HepG2 (cell line): ENCODE data around the gene PTPRE. TPM values are rescaled to one million over a fixed set of nuclear protein-coding genes. Genes with fewer than 3 reads are reported as not detected.

ENCODE experiments used
- ATAC-seq: fragments of 200-7000 bp; cut with Tn5 transposase; 3 replicates; pipeline ENCODE4 v1.9.1; 2020; ENCODE audit warnings: mild to moderate bottlenecking, moderate library complexity
- BruUV-seq: library from RNA; stranded (reverse); fragments of 400-500 nt; replicated peaks from 2 replicates; lab custom pipeline; 2021; lab: Mats Ljungman, UMichigan
- CTCF ChIA-PET: fragments of 300-600 bp; formaldehyde crosslinking; extraction: SDS; loops from one replicate; lab custom pipeline; 2021; ENCODE audit warnings: low total read pairs, inconsistent platforms, low intra/inter-chr PET ratio; lab: Yijun Ruan, JAX
- POLR2A ChIA-PET: fragments of 350-600 bp; sonication (Branson Sonifier 250); formaldehyde crosslinking; loops from one replicate; lab custom pipeline; 2020; ENCODE audit warnings: antibody characterized with exemption, inconsistent platforms; lab: Yijun Ruan, JAX
- DNase-seq: peaks from one replicate; pipeline ENCODE4 v3.0.0-alpha.2; 2015; ENCODE audit warnings: low spot score
- FAIRE-seq: peaks from 3 replicates; lab custom pipeline; 2011; peaks lifted over from hg19 to GRCh38; lab: Jason Lieb, UNC
- H2AFZ ChIP-seq: one replicate; pipeline ENCODE4 v1.6.1; 2011; ENCODE audit warnings: low read length, inconsistent platforms
- H3K27ac ChIP-seq: fragments of 300-600 bp; 3 replicates; pipeline ENCODE4 v1.8.0; 2011; ENCODE audit warnings: mixed run types, mild to moderate bottlenecking, mixed read lengths, low read length, inconsistent platforms; ENCODE audit not compliant: insufficient read depth; ENCODE audit errors: extremely low read length
- H3K27me3 ChIP-seq, 2 experiments: fragments of 200-600 bp in 1 of 2; 2 replicates in 1 of 2; 3 replicates in 1 of 2; pipeline versions ENCODE4 v1.6.0 to v1.8.0; 2011; ENCODE audit warnings: low read length in 2 of 2, mild to moderate bottlenecking in 2 of 2, moderate library complexity in 2 of 2, inconsistent platforms in 1 of 2; ENCODE audit not compliant: insufficient read depth in 2 of 2, control insufficient read depth in 1 of 2
- H3K36me3 ChIP-seq, 2 experiments: fragments of 200-600 bp in 1 of 2; replicated peaks in 1 of 2; 2 replicates in 1 of 2; 3 replicates in 1 of 2; pipeline versions ENCODE4 v1.5.1 to v1.8.0; 2011; ENCODE audit warnings: low read length in 2 of 2, inconsistent platforms in 1 of 2; ENCODE audit not compliant: insufficient read depth in 2 of 2, control insufficient read depth in 1 of 2
- H3K4me1 ChIP-seq: 2 replicates; pipeline ENCODE4 v1.5.1; 2012; ENCODE audit warnings: low read length, inconsistent platforms; ENCODE audit not compliant: insufficient read depth
- H3K4me2 ChIP-seq: 2 replicates; pipeline ENCODE4 v1.6.0; 2011; ENCODE audit warnings: low read depth, low read length, inconsistent platforms
- H3K4me3 ChIP-seq, 3 experiments: fragments of 200-600 bp in 1 of 3; sonication (generic), shearing (Covaris generic) in 1 of 3; replicated peaks in 1 of 3; 2 replicates each; pipeline ENCODE4 v1.5.1; 2011 to 2016; ENCODE audit warnings: low read length in 3 of 3, inconsistent platforms in 2 of 3, low read depth in 2 of 3, mild to moderate bottlenecking in 2 of 3, control low read depth in 1 of 3, mixed read lengths in 1 of 3; ENCODE audit not compliant: insufficient read depth in 1 of 3
- H3K79me2 ChIP-seq: one replicate; pipeline ENCODE4 v1.6.1; 2011; ENCODE audit warnings: low read length, inconsistent platforms; ENCODE audit not compliant: insufficient read depth
- H3K9ac ChIP-seq: 2 replicates; pipeline ENCODE4 v1.6.0; 2011; ENCODE audit warnings: mild to moderate bottlenecking, low read depth, low read length, inconsistent platforms; ENCODE audit not compliant: insufficient read depth
- H3K9me3 ChIP-seq: 2 replicates; pipeline ENCODE4 v1.5.1; 2012; ENCODE audit warnings: mild to moderate bottlenecking, low read length
- H4K20me1 ChIP-seq: 2 replicates; pipeline ENCODE4 v1.6.0; 2011; ENCODE audit warnings: inconsistent platforms, mild to moderate bottlenecking, low read length, moderate library complexity; ENCODE audit not compliant: insufficient read depth
- ATAD3A ChIP-seq: sonication (generic); formaldehyde crosslinking; IDR thresholded peaks from 2 replicates; pipeline ENCODE4 v1.4.0; 2020; ENCODE audit warnings: missing genetic modification reagents
- HOXD1 ChIP-seq: sonication (generic); formaldehyde crosslinking; IDR thresholded peaks from 2 replicates; pipeline ENCODE4 v1.5.0; 2020; ENCODE audit warnings: missing genetic modification reagents
- NCOA5 ChIP-seq: sonication (generic); formaldehyde crosslinking; IDR thresholded peaks from 2 replicates; pipeline ENCODE4 v1.4.0; 2020; ENCODE audit warnings: missing genetic modification reagents
- RBAK ChIP-seq: sonication (generic); formaldehyde crosslinking; IDR thresholded peaks from 2 replicates; pipeline ENCODE4 v1.5.1; 2020; ENCODE audit warnings: mild to moderate bottlenecking, missing genetic modification reagents
- SIN3B ChIP-seq: fragments of 150-350 bp; IDR thresholded peaks from 2 replicates; pipeline ENCODE4 v1.6.1; 2014; ENCODE audit warnings: low read length
- SP140L ChIP-seq: sonication (generic); formaldehyde crosslinking; IDR thresholded peaks from 2 replicates; pipeline ENCODE4 v1.4.0; 2020; ENCODE audit warnings: missing genetic modification reagents, borderline replicate concordance
- TAF15 ChIP-seq: fragments of 200-400 bp; formaldehyde crosslinking; IDR thresholded peaks from one replicate; pipeline ENCODE4 v1.6.1; 2018; ENCODE audit warnings: mild to moderate bottlenecking, low read depth, low read length; ENCODE audit not compliant: poor library complexity, severe bottlenecking
- U2AF2 ChIP-seq: fragments of 200-400 bp; formaldehyde crosslinking; IDR thresholded peaks from 2 replicates; pipeline ENCODE4 v1.6.1; 2017; ENCODE audit warnings: low read depth, mild to moderate bottlenecking, low read length
- YEATS2 ChIP-seq: sonication (generic); formaldehyde crosslinking; IDR thresholded peaks from 2 replicates; pipeline ENCODE4 v1.4.0; 2020; ENCODE audit warnings: missing genetic modification reagents, borderline replicate concordance
- ZNF260 ChIP-seq: sonication (generic); formaldehyde crosslinking; IDR thresholded peaks from 2 replicates; pipeline ENCODE4 v1.4.0; 2020; ENCODE audit warnings: missing genetic modification reagents, low read depth, mild to moderate bottlenecking, borderline replicate concordance
- ZNF615 ChIP-seq: sonication (generic); formaldehyde crosslinking; IDR thresholded peaks from 2 replicates; pipeline ENCODE4 v1.5.0; 2020; ENCODE audit warnings: mild to moderate bottlenecking, missing genetic modification reagents, borderline replicate concordance
- WGBS: methylation state at CpG from one replicate; pipeline ENCODE4 v1.1.6; 2017; ENCODE audit warnings: low lambda C conversion rate; 5-methylcytosine and 5-hydroxymethylcytosine counted together
- in situ Hi-C: cut with HindIII; loops from 2 replicates; pipeline ENCODE4 v1.10.0; 2017; ENCODE audit warnings: low pct_unique_long_range_greater_than_20kb; ENCODE audit not compliant: extremely low pct_ligation_motif_present
- intact Hi-C: fragments of 100-400 bp; cut with micrococcal nuclease; formaldehyde crosslinking; loops from one replicate; pipeline ENCODE4 v1.10.0; 2022; ENCODE audit not compliant: unreplicated experiment
- polyA plus RNA-seq, 8 experiments: library from polyadenylated mRNA; depleted of rRNA in 3 of 8; stranded (reverse) in 7 of 8; unstranded in 1 of 8; fragments of >200 nt; fragmentation: Illumina TruSeq in 4 of 8; extraction: Trizol in 4 of 8; gene quantifications; 2 replicates each; pipeline versions ENCODE4 v1.2.1 to v1.2.3, GENCODE V29; 2011 to 2016; ENCODE audit warnings: low read depth in 4 of 8, missing spikeins in 1 of 8, mixed read lengths in 1 of 8; ENCODE audit not compliant: insufficient read depth in 1 of 8
- total RNA-seq, 5 experiments: library from RNA; depleted of rRNA; stranded (reverse); fragments of >200 nt; fragmentation: Illumina TruSeq; extraction: Trizol; gene quantifications; 2 replicates each; pipeline ENCODE4 v1.2.3, GENCODE V29; 2016; ENCODE audit warnings: low read depth in 1 of 5
- TF ChIP-seq, protein P1 (sequence below): sonication (generic); formaldehyde crosslinking; IDR thresholded peaks from 2 replicates; pipeline ENCODE4 v1.5.0; 2020; ENCODE audit warnings: missing genetic modification reagents
- TF ChIP-seq, protein P2 (sequence below): fragments of 450-650 bp; IDR thresholded peaks from 2 replicates; pipeline ENCODE4 v1.6.1; 2017
- TF ChIP-seq, protein P3 (sequence below): sonication (generic); formaldehyde crosslinking; conservative IDR thresholded peaks from 2 replicates; pipeline ENCODE4 v1.8.0; 2022; ENCODE audit warnings: missing genetic modification reagents
- TF ChIP-seq, protein P4 (sequence below): sonication (generic); formaldehyde crosslinking; IDR thresholded peaks from 2 replicates; pipeline ENCODE4 v1.4.0; 2020; ENCODE audit warnings: missing genetic modification reagents, borderline replicate concordance

The PTPRE gene
- total and polyA plus RNA-seq, 2 of the 13 experiments (the other 11 are each of a cell fraction or from before 2014, with no cell fraction given), result 0.01 to 0.02 TPM

DNA sequence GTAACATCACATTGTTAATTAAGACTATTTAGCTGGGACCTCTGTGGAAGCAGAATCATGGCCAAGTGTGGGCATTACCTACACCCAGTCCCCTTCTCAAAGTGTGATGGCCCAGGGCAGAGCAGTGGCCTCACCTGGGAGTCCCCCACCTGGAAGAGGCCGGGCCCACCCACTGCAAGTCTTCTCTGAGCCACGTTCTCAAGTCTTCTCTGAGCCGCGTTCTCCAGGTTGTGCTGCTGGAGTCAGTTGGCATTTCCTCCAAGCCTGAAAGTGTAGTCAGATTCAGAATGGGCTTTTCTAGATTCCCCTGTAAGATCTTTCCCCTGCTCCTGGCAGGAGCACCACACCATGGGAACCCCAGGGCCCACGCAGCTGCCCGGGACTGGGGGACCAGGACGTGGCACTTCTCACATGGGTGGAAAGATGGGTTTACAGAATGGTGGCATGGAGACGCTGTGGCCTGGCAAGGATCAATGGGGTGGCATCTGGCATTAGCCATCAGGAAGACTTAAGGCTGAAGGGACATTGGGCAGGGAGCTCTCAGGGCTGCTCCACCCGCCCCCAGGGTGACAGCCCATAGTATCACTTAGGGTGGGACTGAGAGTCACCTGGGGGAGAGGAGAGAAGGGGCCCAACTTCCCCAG lies 151.3 kb downstream of the PTPRE start:
- BruUV-seq, result no TSS peak
- ChIA-PET CTCF (no interaction called here), POLR2A (no interaction called here)
- no peak overlapping the region for H3K9ac ChIP-seq
- DNase-seq (no peak), FAIRE-seq (no peak), ATAC-seq (no peak)
- no peaks in the 10 kb centered on the region for H3K9me3 ChIP-seq
- 50% methylated on average over 4 of the region's 9 CpGs for WGBS
- no peaks in the 10 kb centered on the region for H3K36me3 ChIP-seq
- H3K4me3 ChIP-seq, result no peak overlapping the region
- no peak overlapping the region for H3K27ac ChIP-seq
- H3K4me1 ChIP-seq, result no peaks in the 10 kb centered on the region
- H3K27me3 ChIP-seq, result peaks cover 1 to 16% of the 10 kb centered on the region in 2 experiments; a peak in 2 of 5 replicates
- H3K4me2 ChIP-seq, result no peak overlapping the region
- in situ Hi-C loops (no loop called here), intact Hi-C loops (no loop called here)
- TF ChIP-seq SP140L (CRISPR knock-in tag), result no peak
- TF ChIP-seq ZNF615, result no peak
- no peak for TF ChIP-seq RBAK (CRISPR knock-in tag)
- TF ChIP-seq, protein P1, sequence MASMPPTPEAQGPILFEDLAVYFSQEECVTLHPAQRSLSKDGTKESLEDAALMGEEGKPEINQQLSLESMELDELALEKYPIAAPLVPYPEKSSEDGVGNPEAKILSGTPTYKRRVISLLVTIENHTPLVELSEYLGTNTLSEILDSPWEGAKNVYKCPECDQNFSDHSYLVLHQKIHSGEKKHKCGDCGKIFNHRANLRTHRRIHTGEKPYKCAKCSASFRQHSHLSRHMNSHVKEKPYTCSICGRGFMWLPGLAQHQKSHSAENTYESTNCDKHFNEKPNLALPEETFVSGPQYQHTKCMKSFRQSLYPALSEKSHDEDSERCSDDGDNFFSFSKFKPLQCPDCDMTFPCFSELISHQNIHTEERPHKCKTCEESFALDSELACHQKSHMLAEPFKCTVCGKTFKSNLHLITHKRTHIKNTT (CRISPR knock-in tag), result no peak
- no peak for TF ChIP-seq SIN3B
- TF ChIP-seq, protein P2, sequence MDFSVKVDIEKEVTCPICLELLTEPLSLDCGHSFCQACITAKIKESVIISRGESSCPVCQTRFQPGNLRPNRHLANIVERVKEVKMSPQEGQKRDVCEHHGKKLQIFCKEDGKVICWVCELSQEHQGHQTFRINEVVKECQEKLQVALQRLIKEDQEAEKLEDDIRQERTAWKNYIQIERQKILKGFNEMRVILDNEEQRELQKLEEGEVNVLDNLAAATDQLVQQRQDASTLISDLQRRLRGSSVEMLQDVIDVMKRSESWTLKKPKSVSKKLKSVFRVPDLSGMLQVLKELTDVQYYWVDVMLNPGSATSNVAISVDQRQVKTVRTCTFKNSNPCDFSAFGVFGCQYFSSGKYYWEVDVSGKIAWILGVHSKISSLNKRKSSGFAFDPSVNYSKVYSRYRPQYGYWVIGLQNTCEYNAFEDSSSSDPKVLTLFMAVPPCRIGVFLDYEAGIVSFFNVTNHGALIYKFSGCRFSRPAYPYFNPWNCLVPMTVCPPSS, result no peak
- TF ChIP-seq NCOA5 (CRISPR knock-in tag), result no peak
- TF ChIP-seq YEATS2 (CRISPR knock-in tag), result no peak
- TF ChIP-seq, protein P3, sequence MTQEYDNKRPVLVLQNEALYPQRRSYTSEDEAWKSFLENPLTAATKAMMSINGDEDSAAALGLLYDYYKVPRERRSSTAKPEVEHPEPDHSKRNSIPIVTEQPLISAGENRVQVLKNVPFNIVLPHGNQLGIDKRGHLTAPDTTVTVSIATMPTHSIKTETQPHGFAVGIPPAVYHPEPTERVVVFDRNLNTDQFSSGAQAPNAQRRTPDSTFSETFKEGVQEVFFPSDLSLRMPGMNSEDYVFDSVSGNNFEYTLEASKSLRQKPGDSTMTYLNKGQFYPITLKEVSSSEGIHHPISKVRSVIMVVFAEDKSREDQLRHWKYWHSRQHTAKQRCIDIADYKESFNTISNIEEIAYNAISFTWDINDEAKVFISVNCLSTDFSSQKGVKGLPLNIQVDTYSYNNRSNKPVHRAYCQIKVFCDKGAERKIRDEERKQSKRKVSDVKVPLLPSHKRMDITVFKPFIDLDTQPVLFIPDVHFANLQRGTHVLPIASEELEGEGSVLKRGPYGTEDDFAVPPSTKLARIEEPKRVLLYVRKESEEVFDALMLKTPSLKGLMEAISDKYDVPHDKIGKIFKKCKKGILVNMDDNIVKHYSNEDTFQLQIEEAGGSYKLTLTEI (CRISPR knock-in tag), result no peak
- no peak for TF ChIP-seq TAF15
- no peak for TF ChIP-seq ATAD3A (CRISPR knock-in tag)
- no peak for TF ChIP-seq ZNF260 (CRISPR knock-in tag)
- no peak for TF ChIP-seq HOXD1 (CRISPR knock-in tag)
- TF ChIP-seq, protein P4, sequence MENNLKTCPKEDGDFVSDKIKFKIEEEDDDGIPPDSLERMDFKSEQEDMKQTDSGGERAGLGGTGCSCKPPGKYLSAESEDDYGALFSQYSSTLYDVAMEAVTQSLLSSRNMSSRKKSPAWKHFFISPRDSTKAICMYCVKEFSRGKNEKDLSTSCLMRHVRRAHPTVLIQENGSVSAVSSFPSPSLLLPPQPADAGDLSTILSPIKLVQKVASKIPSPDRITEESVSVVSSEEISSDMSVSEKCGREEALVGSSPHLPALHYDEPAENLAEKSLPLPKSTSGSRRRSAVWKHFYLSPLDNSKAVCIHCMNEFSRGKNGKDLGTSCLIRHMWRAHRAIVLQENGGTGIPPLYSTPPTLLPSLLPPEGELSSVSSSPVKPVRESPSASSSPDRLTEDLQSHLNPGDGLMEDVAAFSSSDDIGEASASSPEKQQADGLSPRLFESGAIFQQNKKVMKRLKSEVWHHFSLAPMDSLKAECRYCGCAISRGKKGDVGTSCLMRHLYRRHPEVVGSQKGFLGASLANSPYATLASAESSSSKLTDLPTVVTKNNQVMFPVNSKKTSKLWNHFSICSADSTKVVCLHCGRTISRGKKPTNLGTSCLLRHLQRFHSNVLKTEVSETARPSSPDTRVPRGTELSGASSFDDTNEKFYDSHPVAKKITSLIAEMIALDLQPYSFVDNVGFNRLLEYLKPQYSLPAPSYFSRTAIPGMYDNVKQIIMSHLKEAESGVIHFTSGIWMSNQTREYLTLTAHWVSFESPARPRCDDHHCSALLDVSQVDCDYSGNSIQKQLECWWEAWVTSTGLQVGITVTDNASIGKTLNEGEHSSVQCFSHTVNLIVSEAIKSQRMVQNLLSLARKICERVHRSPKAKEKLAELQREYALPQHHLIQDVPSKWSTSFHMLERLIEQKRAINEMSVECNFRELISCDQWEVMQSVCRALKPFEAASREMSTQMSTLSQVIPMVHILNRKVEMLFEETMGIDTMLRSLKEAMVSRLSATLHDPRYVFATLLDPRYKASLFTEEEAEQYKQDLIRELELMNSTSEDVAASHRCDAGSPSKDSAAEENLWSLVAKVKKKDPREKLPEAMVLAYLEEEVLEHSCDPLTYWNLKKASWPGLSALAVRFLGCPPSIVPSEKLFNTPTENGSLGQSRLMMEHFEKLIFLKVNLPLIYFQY (CRISPR knock-in tag), result no peak
- TF ChIP-seq U2AF2, result no peak
- no peaks in the 10 kb centered on the region for H3K79me2 ChIP-seq
- no peaks in the 10 kb centered on the region for H4K20me1 ChIP-seq
- H2AFZ ChIP-seq, result no peak overlapping the region
